Measurements from ENCODE around the gene PSAP.

Gene PSAP

DNA sequence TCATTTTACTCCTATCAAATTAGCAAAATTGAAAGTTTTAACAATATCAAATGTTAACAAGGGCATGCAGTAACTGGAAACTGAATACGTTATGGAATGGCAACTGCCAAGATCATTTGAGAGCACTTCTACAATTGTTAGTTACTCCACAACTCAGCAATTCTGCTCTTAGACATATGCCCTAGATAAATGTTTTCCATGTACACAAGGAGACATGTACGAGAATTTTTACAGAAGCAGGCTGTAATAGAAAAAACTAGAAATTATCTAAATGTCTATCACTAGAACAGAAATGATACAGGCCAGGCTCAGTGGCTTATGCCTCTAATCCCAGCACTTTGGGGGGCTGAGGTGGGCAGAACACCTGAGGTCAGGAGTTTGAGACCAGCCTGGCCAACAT is 7.0 kb downstream of the PSAP start:
- DNase-seq, result no peak

DNA sequence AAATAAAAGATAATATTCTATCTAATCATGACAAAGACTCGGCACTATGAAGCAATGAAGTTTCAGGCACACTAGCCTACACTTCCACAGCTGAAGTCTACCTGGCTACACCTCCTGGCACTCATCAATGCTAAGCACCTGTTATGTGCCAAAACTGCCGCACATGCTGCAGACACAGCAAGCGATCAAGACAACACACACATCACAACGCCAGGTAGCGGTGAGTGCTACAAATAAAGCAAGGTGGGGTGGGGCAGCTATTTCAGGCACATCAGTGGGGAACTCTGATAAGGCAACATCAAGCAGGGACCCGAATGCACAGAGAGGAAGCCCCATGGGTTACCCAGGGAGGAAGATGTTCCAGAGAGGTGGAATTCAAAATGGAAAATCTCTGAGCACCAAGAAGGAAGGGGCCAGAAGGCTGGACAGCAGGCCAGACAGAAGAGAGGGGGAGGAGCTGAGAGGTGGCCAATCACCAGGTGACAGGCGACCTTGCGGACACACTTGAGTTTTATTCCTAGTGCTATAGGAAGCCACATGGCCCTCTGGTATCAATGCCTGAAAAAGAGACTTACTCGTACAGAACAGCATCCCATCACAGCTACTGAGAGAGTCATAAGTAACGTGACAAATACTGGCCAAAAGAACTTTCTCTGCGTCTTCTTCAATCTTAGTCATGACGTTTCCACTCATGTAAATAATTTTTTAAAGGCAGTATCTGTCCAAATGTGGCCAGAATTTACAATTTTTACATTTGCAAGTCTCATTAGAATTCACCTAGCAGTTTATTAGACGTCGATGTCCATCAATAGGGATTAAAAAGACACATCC is 8.0 kb downstream of the PSAP start:
- no peak for DNase-seq

DNA sequence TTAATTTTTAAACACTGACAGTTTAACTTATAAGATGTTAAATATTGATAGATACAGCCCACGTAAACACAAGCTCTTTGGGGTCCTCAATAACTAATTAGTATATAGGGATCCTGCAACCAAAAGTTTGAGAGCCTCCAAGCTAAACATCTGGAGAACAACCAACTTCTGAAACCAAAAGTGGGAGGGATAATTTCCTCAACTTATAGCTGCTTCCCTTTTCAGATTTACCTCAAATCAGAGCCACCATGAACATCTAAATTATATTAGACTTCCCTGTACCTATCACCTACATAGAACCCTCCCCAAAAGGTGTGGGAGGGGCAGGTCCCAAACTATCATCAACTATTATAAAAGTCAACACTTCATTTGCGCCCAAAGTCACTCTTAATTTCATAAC is 8.6 kb downstream of the PSAP start:
- no peak for DNase-seq

DNA sequence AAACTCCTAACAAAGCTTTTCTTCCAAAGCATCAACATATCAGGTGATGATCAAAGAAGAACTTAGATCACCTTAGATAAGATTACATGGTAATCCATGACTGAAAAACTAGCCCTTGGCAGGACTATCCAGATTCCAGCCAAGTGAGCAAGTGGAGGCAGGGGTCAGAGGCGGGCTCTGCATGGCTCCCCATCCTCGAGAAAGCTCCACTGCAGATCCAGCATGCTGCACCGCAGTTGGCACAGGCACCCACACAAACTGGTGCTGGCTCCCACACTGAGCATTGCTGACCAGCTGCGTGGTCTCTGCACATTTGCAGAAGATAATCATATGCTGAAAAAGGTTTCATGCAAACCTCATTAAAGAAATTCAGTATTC is 10.1 kb downstream of the PSAP start:
- DNase-seq, result no peak

DNA sequence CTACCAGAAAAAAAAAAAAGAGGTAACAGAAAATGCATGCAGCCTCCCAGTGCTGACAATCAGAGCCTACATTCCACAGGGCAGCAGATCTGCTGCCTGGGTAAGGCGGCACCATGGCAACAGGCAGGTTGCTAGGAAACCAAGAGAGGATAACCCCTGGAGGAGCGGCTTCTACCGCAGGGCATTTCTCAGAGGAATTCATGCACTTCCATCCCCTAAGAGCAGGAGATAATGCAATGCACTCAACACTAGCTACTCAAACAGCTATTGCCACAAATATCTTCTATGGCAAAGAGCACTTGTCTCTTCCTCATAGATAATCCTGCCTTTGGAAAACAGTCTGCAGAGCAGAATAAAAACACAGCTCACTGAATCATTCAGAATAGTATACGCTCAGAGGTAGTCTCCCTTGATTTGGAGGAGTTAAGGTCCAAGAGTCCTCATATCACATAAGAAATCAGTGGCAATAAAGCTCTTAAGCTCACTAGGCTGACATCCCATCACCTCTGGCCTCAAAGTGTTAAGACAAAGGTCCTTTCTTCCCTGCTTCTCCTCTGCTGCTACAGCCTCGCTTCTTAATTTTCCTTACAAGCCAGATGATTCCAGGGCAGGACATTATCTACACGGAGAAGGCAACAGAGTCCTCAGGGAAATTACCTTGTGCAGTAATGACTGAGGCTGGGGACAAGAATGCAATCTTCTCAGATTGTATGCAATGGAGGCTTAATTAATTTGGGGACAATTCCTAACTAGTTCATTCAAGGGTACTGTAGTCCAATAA is 10.7 kb downstream of the PSAP start:
- no peak for DNase-seq

DNA sequence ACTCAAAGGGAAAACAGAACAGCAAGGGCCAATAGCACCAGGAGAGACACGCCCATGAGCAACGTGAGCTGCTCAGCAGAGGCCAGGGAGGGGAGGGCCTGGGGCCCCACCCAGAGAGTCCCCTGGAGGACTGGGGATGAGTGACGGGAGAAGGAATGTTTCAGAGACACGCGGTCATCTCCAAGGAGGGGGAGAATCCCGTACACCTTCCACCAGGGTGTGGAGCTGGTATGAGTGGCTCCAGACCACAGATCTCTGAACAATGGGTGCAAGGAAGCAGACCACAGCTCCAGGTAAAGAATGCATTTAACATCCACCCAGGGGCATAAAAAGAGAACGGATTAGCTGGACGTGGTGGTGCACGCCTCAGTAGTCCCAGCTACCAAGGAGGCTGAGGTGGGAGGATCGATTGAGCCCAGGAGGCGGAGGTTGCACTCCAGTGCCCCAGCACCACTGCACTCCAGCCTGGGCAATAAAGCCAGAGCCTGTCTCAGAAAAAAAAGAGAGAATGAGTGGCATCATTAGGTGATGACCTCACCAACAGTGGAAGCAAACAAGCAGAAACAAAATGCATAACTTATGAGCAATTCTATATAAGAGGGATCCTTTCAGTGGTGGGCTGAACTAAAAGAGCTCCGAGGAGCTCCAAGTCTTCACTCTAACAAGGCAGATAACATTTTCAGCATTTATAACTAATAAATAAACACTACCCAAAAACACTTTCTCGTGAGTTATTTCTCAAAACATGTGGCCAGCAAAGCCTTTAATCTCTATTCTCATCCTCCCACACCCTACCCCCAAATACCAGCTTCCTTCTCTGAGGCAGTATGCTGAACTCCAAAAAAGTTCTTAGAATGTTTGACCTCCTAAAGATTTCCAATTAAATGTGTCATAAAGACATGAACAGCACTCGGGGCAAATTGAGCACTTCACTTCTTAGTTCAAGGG is 12.5 kb downstream of the PSAP start:
- no peak for DNase-seq

DNA sequence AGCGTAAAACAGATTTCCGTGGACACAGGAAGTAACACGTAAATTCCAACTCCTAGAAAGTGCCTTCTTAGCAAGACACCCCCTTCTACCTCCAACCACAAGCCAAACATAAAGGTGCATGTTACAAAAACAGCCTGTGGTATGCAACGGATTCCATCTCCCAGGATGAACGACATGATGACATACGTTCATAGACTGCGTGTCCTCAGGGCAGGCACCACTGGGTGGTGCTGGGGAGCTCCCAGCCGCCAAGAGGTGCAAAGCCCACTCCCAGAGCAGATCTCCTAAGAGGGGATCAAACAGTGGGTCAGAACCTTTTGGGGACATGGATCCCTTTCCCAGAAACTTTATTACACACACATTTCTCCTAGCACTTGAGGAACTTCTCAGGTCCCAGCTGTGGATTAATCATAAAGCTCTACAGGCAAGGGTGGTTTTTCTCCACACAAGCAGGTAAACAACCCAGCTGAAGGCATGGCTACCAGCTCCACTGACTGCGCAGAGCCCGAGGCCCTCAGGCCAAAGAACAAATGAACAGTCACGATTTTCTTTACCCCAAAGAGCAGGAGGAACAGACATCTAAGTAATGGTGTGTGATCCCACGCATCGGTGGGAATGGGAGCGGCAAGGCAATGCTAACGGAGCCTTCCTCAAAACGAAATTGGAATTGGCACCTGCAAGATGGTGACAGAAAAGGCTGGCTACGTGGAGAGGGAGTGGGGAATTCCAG is 13.8 kb downstream of the PSAP start:
- no peak for DNase-seq

DNA sequence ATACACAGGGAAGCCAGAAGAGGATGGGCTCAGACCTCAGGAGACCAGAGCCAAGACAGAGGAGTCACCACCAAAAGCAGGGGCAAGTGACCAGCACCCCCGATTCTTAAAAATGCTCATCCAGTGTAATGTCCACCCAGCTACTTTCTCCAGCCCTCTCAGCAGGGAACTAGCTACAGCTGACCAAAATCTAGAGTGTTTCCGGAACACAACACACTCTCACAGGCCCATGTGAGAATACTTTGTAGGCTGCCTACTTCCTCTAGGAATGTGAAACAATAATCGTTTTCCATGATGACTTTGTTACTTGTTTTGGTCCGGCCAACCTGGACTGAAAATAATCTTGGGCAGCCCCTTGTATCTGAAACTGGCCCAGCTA is 14.5 kb downstream of the PSAP start:
- no peak for DNase-seq

DNA sequence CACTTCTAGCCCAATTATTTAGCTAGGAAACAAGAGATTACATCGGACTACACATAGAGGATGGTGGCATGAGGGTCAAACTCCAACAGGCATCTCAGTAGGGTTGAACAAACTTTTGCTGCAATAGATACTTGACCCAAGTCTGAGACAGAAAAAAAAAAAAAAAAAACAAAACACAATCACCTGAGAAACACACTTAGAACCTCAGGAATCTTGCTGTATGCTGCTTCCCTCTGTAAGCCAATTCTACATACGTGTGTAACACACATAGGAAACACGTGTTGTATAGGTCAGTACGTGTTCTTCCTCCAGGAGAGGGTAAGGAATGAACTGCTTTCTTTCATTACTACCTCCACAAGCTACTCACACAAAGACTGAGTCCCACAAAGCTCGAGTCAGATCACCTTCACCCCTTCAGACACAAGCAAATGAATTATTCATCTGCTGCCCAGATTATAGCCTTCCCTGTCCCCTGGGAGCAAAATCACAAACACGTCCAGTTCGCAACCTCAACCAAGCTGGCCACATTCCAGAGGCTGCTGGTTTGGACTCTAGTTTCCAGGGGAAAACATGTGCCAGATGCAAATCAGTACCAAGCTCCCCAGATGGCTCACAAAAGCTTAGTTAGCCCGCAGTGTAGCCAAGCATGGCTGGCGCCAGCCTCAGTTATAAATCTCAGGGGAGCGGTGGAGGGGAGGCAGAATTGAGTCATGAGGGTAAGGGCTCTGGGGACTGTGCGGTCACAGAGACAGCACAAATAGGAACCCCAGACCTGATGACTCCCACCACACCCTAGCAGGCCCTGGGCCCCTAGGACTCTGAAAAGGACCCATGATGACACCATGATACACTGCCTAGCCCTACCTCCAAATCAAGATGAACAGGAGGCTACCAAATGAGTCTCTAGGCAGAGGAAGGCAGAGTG is 15.1 kb downstream of the PSAP start:
- no peak for DNase-seq

DNA sequence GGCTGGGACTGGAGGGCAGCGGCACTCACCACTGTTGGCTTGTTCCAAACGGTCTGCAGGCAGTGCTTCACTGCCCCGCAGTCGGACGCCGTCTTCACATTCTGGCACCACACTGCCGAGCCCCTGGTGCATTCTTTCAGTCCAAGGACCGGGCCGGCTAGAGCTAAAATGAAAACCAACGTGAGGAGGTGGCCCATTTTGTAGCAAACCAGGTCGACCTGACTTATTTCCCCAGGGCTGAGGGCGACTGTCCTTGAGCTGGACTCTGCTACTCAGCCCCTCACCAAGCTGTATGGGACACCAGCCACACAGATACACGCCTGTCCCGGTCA is 16.7 kb downstream of the PSAP start:
- no peak for DNase-seq

DNA sequence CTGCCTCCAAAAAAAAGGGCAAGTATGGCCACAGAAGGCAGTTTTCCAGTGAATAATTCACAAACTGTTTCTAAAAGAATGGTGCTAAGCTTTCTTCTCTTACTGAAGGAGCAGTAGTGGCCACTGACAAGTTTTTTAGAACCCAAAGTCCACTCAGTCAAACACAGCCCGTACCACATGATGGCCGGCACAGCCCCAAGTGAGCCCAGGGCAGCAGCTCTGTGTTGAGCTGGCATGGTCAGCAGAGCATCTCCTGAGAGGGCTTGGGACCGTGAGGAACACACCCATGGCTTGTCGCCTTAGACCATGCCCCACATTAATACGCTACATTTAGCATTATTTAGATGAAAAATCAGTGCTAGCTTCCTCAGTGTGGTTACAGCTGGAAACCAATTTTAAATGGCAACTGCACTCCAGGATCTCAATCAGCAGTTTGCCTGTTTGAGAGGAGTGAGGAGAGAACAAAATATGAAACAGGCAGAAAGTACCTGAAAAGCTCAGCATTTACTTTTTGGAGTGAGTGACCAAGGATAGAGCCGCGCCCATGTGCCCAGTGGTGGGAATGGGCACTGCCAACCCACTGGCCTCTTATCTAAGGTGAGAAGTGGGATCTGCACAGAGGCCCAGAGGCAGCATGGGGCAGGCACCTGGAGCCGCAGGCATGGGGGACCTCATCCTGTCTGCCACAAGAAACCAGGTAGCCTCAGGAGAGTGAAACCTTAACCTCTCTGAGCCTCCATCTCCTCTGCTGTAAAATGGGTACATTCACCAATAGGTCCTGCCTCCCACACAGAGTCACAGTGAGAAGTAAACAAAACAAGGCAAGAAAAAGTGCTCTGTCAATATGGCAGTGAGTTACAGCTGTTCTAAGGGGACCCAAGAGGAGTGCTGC is 17.4 kb downstream of the PSAP start:
- no peak for DNase-seq

DNA sequence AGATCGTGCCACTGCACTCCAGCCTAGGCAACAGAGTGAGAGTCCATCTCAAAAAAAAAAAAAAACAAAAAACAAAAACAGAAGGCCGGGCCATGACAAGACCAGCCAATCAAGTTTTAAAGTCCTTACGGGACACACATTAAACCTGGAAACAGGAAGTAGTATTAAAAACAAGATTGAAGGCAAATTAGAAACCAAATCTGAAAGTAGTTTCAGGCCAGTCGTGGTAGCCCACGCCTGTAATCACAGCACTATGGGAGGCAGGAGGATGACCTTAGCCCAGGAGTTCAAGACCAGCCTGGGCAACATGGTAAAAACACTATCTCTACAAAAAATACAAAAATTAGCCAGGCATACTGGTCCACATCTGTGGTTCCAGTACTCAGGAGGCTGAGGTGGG is 18.1 kb downstream of the PSAP start:
- no peak for DNase-seq

DNA sequence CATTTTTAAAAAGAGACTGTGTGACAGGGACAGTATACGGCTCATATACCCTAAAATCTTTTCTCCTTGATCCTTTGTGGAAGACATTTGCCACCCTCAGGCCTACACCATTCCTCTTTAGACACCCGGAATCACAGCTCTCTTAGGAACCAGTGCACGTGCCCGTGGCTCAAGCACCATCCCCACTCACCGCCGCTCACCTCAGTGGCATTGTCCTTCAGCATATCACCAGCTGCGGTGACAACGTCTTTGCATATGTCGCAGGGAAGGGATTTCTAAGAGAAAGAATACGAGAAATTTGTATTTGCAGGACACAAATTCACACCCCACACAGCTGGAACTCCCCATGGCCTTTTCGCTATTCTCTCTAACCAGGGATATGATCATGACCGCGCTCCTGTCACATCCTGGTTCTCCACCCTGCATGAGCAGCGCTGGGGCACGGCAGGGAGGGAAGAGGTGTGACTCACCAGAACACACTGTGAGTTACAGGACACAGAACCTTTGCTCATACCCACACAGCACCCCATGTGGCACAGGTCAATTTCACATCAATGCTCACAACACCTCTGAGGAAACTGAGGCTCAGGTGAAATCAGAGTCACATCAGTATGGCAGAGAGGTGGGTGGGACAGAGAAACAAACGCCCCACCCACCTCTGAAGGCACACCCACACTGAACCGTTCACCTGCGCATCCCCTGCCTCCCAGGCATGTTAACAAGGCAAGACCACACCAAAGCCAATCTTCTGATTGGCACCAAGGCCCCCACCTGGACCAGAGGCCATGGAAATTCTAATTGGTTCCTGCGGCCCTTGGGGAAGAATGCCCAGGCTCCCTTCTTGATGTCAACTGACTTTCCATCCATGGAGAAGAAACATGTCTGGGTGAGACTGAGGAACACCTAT is 19.2 kb downstream of the PSAP start:
- no peak for DNase-seq

DNA sequence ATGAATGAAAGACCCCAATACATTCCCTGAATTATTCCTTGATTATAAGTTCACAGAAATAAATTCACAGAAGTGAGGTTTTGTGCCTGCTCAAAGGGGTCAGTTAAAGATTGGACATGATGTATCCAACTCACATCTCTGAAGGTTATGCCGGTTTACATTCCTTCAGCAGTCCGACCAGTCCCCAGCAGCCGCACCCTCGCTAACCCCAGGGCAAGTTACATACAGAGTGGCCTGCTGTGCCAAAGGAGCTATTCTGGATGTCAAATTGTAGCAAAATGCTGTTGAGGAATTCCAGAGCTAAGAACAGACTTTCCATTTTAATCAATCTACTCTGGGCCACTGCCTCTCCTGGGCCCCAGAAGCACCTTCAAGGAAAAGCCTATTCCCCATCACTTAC is 20.3 kb downstream of the PSAP start:
- no peak for DNase-seq

DNA sequence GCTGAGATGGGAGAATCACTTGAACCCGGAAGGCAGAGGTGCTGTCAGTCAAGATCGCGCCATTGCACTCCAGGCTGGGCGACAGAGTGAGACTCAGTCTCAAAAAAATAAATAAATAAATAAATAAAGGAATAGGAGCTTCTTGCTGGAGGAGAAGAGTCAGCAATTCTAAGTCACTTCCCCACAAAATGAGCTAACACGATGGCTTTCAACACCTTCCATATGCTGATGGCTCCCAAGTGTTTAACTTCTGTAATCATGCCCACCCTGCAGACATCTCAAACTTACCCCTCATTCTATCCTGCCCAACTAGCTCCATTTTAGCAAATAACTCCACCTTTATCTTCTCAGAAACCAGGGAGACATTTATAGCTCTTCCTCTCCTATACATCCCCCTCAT is 21.2 kb downstream of the PSAP start:
- DNase-seq, result no peak

DNA sequence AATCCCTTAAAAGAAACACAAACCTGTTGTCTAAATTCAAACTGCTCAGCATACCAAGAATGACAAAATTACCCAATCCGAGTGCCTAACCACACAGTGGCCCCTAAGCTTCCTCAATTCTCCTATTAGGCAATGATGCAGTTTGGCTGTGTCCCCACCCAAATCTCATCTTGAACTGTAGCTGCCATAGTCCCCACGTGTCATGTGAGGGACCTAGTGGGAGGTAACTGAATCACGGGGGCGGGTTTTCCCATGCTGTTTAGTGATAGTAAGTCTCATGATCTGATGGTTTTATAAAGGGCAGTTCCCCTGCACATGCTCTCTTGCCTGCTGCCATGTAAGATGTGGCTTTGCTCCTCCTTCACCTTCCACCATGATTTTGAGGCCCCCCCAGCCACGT is 21.9 kb downstream of the PSAP start:
- peak; percentile 14 for DNase-seq

DNA sequence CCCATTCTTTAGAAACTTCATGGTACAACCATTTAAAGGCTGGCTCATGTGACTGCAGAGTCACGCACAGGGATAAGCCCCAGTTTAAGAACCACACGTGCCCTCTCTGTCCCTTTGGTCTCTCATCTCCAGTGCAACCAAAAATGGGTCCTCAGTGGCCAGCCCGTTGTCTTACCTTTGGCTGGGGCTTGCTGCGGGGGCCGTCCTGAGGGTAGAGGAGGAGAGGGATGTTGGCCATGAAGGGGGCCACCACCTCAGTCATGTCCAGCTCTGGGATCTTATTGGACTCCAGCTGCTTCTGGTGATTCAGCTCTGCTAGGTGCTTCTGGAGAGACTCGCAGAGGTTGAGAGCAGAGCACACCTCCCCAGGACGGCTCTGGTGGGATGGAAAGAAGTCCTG is 22.3 kb downstream of the PSAP start:
- DNase-seq, result no peak

DNA sequence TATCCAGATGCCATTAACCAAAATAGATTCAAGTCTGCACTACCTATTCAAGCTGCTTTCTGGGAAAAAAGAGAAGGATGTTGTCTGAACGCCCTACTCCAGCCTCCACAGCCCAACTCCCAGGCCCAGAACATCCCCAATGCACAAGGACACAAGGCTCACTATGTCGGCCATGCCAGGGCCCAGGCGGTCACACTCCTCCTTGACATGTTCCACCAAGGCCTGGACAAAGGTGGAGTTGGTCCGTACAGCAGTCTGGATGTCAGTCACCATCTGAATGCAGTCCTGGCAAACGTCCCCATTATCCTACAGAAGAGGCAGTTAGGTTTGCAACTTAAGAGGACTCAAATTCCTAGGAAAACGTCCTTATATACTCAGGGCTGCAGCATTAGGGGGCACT is 23.2 kb downstream of the PSAP start:
- DNase-seq, result no peak

DNA sequence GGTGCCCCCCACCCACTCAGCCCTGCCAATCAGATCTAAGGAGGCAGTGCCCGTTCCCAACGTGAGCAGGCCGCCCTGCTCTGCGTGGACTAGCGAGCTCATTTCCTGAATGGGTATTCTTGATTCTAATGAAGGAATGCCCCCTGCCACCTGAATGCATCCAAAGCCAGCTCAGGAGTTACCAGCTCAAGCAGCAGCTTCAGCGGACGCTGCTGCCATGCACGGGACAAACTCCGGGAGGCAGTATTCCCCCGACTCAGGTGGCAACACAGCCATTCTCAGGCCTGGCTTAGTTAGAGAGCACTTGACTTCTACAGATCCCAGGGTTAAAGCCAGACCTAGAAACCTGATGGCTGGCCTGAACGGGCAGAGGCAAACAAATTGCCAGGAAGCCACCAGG is 25.8 kb downstream of the PSAP start:
- no peak for DNase-seq

DNA sequence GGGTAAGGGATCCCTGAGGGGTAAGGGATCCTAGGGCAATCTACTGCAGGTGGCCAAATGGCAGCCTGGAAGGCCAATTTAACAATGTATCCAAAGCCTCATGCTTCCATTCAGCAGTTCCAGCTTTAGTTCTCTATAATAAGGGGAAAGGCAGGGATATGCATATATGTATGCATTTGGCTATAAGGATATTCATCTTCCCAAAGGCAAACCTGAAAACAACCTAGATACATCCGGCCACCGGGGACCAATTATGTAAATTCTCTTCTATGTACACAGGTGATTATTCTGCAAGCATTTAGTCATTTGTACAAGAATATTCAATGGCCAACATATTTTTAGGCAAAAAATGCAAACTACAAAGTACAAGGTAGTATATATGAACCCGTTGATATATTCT is 26.7 kb downstream of the PSAP start:
- DNase-seq, result no peak

Data from CD4-positive, alpha-beta T cell treated with Interleukin-17A for 1 hour (primary cell).